ENCODE measurements around the gene EDEM1. TPM values are rescaled to one million over a fixed set of nuclear protein-coding genes. Genes with fewer than 3 reads are reported as not detected.

The EDEM1 gene
- total RNA-seq = 18.3 and 49.3 TPM in 2 replicates

GRCh38 chr3:5187156-5187919 lies at the start of gene EDEM1:
Gene EDEM1, plus strand, starts transcription at chr3:5187707. Its CDS starts 99 bp downstream, at chr3:5187806.

Other genes starting within 250 kb of the EDEM1 start
- 55.4 and 73.3 TPM in 2 replicates for gene BHLHE40, start 208.3 kb upstream of the EDEM1 start, total RNA-seq
- gene ARL8B, start 65.4 kb upstream of the EDEM1 start, total RNA-seq = 30.1 and 60.3 TPM in 2 replicates

Measured in regular cardiac myocyte (primary cell).